Stimulated activated naive B cell treated with anti-CD40 and anti-IgM and Interleukin-4, amounts not matched to agents 10 μg/mL and 1 μg/mL and 100 μg/mL, for 72 hours (primary cell): ENCODE measurements around the gene CDH18.

Experiments
- ATAC-seq, 2 donors: fragments of 150-1000 bp; cut with Tn5 transposase; replicated peaks; 2 replicates each; pipeline ENCODE4 v1.10.0; 2021; ENCODE audit warnings: moderate library complexity in 1 of 2
- DNase-seq: peaks from one replicate; pipeline ENCODE4 v3.0.0; 2021
- H3K27ac Mint-ChIP-seq: one replicate; pipeline ENCODE4 v1.8.0; 2022; ENCODE audit warnings: mild to moderate bottlenecking, mixed read lengths
- H3K27me3 Mint-ChIP-seq, 2 donors: one replicate each; pipeline ENCODE4 v1.8.0; 2022; ENCODE audit warnings: mixed read lengths in 2 of 2
- H3K36me3 Mint-ChIP-seq, 2 donors: one replicate each; pipeline ENCODE4 v1.8.0; 2022; ENCODE audit warnings: mixed read lengths in 2 of 2, mild to moderate bottlenecking in 1 of 2
- H3K4me1 Mint-ChIP-seq, 2 donors: one replicate each; pipeline ENCODE4 v1.8.0; 2022; ENCODE audit warnings: mixed read lengths in 2 of 2, mild to moderate bottlenecking in 1 of 2
- H3K4me3 Mint-ChIP-seq, 2 donors: one replicate each; pipeline ENCODE4 v1.8.0; 2022; ENCODE audit warnings: mild to moderate bottlenecking in 2 of 2, mixed read lengths in 2 of 2, moderate library complexity in 1 of 2
- H3K9me3 Mint-ChIP-seq, 2 donors: one replicate each; pipeline ENCODE4 v1.8.0; 2022; ENCODE audit warnings: mixed read lengths in 2 of 2, mild to moderate bottlenecking in 1 of 2

The CDH18 gene

DNA sequence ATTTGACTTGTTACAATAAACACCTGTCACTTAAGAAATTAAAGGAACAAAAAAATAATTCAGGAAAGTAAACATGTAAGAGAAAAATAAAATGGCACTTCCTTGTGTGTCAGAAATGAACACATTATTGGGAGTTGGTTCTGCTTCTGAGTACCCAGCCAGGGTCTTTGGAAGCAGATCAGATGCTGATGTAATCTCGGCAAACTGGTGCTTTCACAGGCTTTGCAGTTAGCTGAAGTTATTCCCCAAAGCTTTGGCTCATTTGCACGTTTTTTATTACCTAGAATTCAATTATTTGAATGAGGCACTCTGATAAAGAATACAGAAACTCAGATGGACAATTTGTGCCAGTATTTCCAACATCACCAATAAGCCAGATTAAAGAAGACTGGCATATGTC is 10.9 kb downstream of the CDH18 start:
- DNase-seq (no peak), ATAC-seq (no peak)
- Mint-ChIP-seq H3K27me3 (no peaks in the 10 kb centered on the region), H3K4me1 (no peaks in the 10 kb centered on the region), H3K36me3 (no peaks in the 10 kb centered on the region), H3K4me3 (no peak overlapping the region), H3K9me3 (peaks cover 0 to 1% of the 10 kb centered on the region in 2 donors), H3K27ac (no peak overlapping the region)

- DNase-seq: no peak
- H3K27me3 Mint-ChIP-seq: no peaks in the 10 kb centered on the region
- no peak for ATAC-seq
- no peak overlapping the region for H3K27ac Mint-ChIP-seq
- H3K36me3 Mint-ChIP-seq: no peaks in the 10 kb centered on the region
- peaks cover 0 to 5% of the 10 kb centered on the region in 2 donors for H3K9me3 Mint-ChIP-seq
- H3K4me1 Mint-ChIP-seq: no peaks in the 10 kb centered on the region
- no peak overlapping the region for H3K4me3 Mint-ChIP-seq
Measured at GRCh38 chr5:19975795-19976194, 12.2 kb downstream of the CDH18 start.

GRCh38 chr5:19960451-19960850 is 27.5 kb downstream of the CDH18 start:
- peaks cover 0 to 2% of the 10 kb centered on the region in 2 donors for H3K9me3 Mint-ChIP-seq
- no peak overlapping the region for H3K27ac Mint-ChIP-seq
- H3K4me3 Mint-ChIP-seq: no peak overlapping the region
- ATAC-seq (no peak), DNase-seq (no peak)
- H3K4me1 Mint-ChIP-seq: no peaks in the 10 kb centered on the region
- H3K36me3 Mint-ChIP-seq: no peaks in the 10 kb centered on the region
- no peaks in the 10 kb centered on the region for H3K27me3 Mint-ChIP-seq

- no peaks in the 10 kb centered on the region for H3K36me3 Mint-ChIP-seq
- no peaks in the 10 kb centered on the region for H3K4me1 Mint-ChIP-seq
- no peaks in the 10 kb centered on the region for H3K27me3 Mint-ChIP-seq
- H3K9me3 Mint-ChIP-seq: peaks cover 0 to 3% of the 10 kb centered on the region in 2 donors
- no peak overlapping the region for H3K4me3 Mint-ChIP-seq
- H3K27ac Mint-ChIP-seq: no peak overlapping the region
- DNase-seq (no peak), ATAC-seq (no peak)
Measured at GRCh38 chr5:19959830-19960384, 28.1 kb downstream of the CDH18 start.

DNA sequence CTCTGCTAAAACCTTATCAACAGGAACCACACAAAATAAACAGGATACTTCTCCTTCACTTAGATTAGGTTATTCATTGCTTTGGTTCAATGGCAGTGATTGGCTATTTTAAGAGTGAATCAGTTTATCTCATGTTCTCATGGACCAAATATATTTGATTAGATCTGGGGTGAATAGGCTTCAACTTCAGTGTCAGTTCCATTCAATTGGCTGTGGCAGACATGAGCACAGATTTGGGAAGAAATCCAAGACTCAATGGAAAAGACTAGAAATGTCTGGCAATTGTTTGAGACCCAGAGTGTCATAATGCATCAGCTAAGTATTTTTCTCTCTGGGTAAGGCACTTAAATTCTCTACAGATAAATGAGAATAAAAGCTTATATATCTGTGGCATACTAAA is 37.1 kb downstream of the CDH18 start:
- Mint-ChIP-seq H3K27me3 (no peaks in the 10 kb centered on the region), H3K27ac (no peak overlapping the region), H3K4me3 (no peak overlapping the region), H3K9me3 (peaks cover 0 to 3% of the 10 kb centered on the region in 2 donors), H3K4me1 (no peaks in the 10 kb centered on the region), H3K36me3 (no peaks in the 10 kb centered on the region)
- no peak for ATAC-seq
- no peak for DNase-seq

DNA sequence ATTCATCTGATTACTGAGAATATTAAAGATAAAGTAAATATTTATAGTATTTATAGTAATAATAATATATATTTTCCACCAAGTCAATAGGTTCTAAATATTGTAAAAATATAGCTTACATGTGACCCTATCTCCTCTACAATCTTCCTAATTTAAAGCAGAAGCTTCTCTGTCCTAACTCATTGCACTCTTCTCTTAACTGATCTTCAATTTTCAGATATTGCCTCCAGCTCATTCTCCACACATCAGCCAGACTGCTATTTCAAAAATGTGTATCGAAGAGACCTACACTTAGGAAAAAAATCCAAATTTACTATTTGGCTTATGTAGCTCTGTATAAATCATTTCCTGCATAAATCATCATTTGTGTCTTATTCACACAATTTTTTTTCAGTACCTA is 47.8 kb downstream of the CDH18 start:
- ATAC-seq (no peak), DNase-seq (no peak)
- H3K4me3 Mint-ChIP-seq: no peak overlapping the region

GRCh38 chr5:19930451-19930850 is 57.5 kb downstream of the CDH18 start:
- H3K4me1 Mint-ChIP-seq: no peaks in the 10 kb centered on the region
- DNase-seq (no peak), ATAC-seq (no peak)
- H3K4me3 Mint-ChIP-seq: no peak overlapping the region
- H3K36me3 Mint-ChIP-seq: no peaks in the 10 kb centered on the region
- no peaks in the 10 kb centered on the region for H3K27me3 Mint-ChIP-seq
- H3K9me3 Mint-ChIP-seq: peaks cover 0 to 3% of the 10 kb centered on the region in 2 donors
- no peak overlapping the region for H3K27ac Mint-ChIP-seq

More for the DNA sequence above, 47.8 kb downstream of the CDH18 start:
- no peaks in the 10 kb centered on the region for H3K36me3 Mint-ChIP-seq
- no peak overlapping the region for H3K27ac Mint-ChIP-seq
- no peaks in the 10 kb centered on the region for H3K27me3 Mint-ChIP-seq
- no peaks in the 10 kb centered on the region for H3K4me1 Mint-ChIP-seq
- H3K9me3 Mint-ChIP-seq: peaks cover 0 to 3% of the 10 kb centered on the region in 2 donors

- Mint-ChIP-seq H3K27me3 (no peaks in the 10 kb centered on the region), H3K27ac (no peak overlapping the region), H3K36me3 (no peaks in the 10 kb centered on the region), H3K4me1 (no peaks in the 10 kb centered on the region), H3K4me3 (no peak overlapping the region), H3K9me3 (peaks cover 0 to 3% of the 10 kb centered on the region in 2 donors)
- DNase-seq: no peak
- no peak for ATAC-seq
Measured at GRCh38 chr5:19928562-19929421, 59.2 kb downstream of the CDH18 start.

- Mint-ChIP-seq H3K4me1 (no peaks in the 10 kb centered on the region), H3K9me3 (peaks cover 0 to 3% of the 10 kb centered on the region in 2 donors), H3K36me3 (no peaks in the 10 kb centered on the region), H3K27ac (no peak overlapping the region), H3K27me3 (no peaks in the 10 kb centered on the region), H3K4me3 (no peak overlapping the region)
- ATAC-seq (no peak), DNase-seq (no peak)
Measured at GRCh38 chr5:19927919-19928318, 60.1 kb downstream of the CDH18 start.

GRCh38 chr5:19927170-19927569 is 60.8 kb downstream of the CDH18 start:
- no peak for ATAC-seq
- Mint-ChIP-seq H3K4me3 (no peak overlapping the region), H3K27ac (no peak overlapping the region), H3K27me3 (no peaks in the 10 kb centered on the region), H3K4me1 (no peaks in the 10 kb centered on the region), H3K9me3 (peaks cover 0 to 3% of the 10 kb centered on the region in 2 donors), H3K36me3 (no peaks in the 10 kb centered on the region)
- DNase-seq: no peak

- no peak for DNase-seq
- Mint-ChIP-seq H3K4me1 (no peaks in the 10 kb centered on the region), H3K36me3 (no peaks in the 10 kb centered on the region), H3K9me3 (no peaks in the 10 kb centered on the region), H3K27me3 (no peaks in the 10 kb centered on the region), H3K4me3 (no peak overlapping the region), H3K27ac (no peak overlapping the region)
- ATAC-seq: no peak
Measured at GRCh38 chr5:19923742-19924141, 64.3 kb downstream of the CDH18 start.

DNA sequence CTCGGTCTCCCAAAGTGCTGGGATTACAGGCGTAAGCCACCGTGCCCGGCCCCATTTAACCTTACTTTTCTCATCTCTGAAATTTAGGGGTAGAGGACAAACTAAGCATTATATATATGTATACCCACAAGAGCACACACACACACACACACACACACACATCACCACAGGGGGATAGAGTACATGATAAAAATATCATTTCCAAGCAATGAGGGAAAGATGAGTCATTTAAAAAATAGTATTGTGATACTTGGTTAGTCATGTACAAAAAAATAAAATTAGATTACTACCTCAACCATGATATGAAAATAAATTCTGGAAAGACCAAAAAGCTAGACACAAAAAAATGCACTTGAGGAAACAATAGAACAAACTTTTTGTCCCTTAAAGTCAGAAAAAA is 67.2 kb downstream of the CDH18 start:
- DNase-seq: no peak

GRCh38 chr5:19918780-19919179 is 69.2 kb downstream of the CDH18 start:
- H3K4me3 Mint-ChIP-seq: no peak overlapping the region
- H3K36me3 Mint-ChIP-seq: no peaks in the 10 kb centered on the region
- H3K9me3 Mint-ChIP-seq: peaks cover 0 to 1% of the 10 kb centered on the region in 2 donors
- H3K27ac Mint-ChIP-seq: no peak overlapping the region
- no peak for ATAC-seq
- H3K27me3 Mint-ChIP-seq: no peaks in the 10 kb centered on the region
- H3K4me1 Mint-ChIP-seq: no peaks in the 10 kb centered on the region
- no peak for DNase-seq

More for the DNA sequence above, 67.2 kb downstream of the CDH18 start:
- Mint-ChIP-seq H3K27ac (no peak overlapping the region), H3K4me1 (no peaks in the 10 kb centered on the region), H3K4me3 (no peak overlapping the region), H3K27me3 (no peaks in the 10 kb centered on the region), H3K9me3 (peaks cover 0 to 1% of the 10 kb centered on the region in 2 donors), H3K36me3 (no peaks in the 10 kb centered on the region)
- ATAC-seq: no peak

DNA sequence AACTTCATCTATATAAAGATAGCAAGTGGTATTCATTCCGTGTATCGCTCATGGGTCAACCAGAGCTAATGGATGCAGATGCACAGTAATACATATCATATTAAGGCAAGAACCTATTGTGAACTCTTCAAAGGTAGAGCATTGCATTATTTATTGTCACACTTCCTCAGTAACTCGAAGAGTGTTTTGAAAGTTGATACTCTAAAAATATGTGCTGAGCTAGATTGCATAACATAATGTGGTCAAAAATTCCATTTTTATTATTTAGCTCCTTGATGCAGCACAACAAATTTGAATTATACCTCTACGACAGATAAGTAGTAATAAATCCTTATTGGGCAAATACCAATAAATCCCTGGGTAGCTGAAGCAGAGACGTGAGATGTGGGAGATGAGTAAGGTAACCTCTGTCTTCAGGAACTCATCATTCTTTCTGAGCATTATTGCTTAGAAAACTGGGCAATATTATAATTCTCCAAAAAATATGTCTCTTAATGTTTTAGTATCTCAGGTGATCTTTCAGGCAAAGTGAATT is 70.3 kb downstream of the CDH18 start:
- Mint-ChIP-seq H3K27ac (no peak overlapping the region), H3K27me3 (no peaks in the 10 kb centered on the region), H3K9me3 (peaks cover 0 to 1% of the 10 kb centered on the region in 2 donors), H3K4me1 (no peaks in the 10 kb centered on the region), H3K36me3 (no peaks in the 10 kb centered on the region), H3K4me3 (no peak overlapping the region)
- ATAC-seq (no peak), DNase-seq (no peak)

GRCh38 chr5:19910136-19910535 is 77.9 kb downstream of the CDH18 start:
- DNase-seq (no peak), ATAC-seq (no peak)
- Mint-ChIP-seq H3K9me3 (peaks cover 0 to 2% of the 10 kb centered on the region in 2 donors), H3K27ac (no peak overlapping the region), H3K36me3 (no peaks in the 10 kb centered on the region), H3K4me1 (no peaks in the 10 kb centered on the region), H3K27me3 (no peaks in the 10 kb centered on the region), H3K4me3 (no peak overlapping the region)
